ENCODE results near the gene TLE4.

TLE4 gene

GRCh38 chr9:79667817-79668436, 96.2 kb downstream of the TLE4 start:
- no peaks in the 10 kb centered on the region for H3K79me2 ChIP-seq (ENCODE audit: control insufficient read depth, low read length)
- H3K9me2 ChIP-seq (replicated peaks; ENCODE audit: control insufficient read depth, low read length): no peaks in the 10 kb centered on the region
- no peaks in the 10 kb centered on the region for H3F3A ChIP-seq (ENCODE audit: control insufficient read depth, insufficient read depth)
- no peaks in the 10 kb centered on the region for H3K36me3 ChIP-seq (ENCODE audit: control insufficient read depth, low read length)
- no peaks in the 10 kb centered on the region for H4K20me1 ChIP-seq (ENCODE audit: control insufficient read depth, insufficient read depth, low read depth, low read length)
- no peak overlapping the region for H3K4me3 ChIP-seq (ENCODE audit: low read length)
- no peaks in the 10 kb centered on the region for H3K9me3 ChIP-seq (ENCODE audit: control insufficient read depth, insufficient read depth, low read length)
- H3K4me2 ChIP-seq (ENCODE audit: low read length): no peak overlapping the region
- no peaks in the 10 kb centered on the region for H3K27me3 ChIP-seq (ENCODE audit: control insufficient read depth, low read length)
- H3K4me1 ChIP-seq (ENCODE audit: control insufficient read depth, low read length): no peaks in the 10 kb centered on the region
- H3K27ac ChIP-seq (ENCODE audit: low read depth, low read length): no peak overlapping the region
- TF ChIP-seq EZH2phosphoT487 (IDR thresholded peaks at IDR 0.05; ENCODE audit: borderline replicate concordance, low read length): no peak
- TF ChIP-seq, protein P1, sequence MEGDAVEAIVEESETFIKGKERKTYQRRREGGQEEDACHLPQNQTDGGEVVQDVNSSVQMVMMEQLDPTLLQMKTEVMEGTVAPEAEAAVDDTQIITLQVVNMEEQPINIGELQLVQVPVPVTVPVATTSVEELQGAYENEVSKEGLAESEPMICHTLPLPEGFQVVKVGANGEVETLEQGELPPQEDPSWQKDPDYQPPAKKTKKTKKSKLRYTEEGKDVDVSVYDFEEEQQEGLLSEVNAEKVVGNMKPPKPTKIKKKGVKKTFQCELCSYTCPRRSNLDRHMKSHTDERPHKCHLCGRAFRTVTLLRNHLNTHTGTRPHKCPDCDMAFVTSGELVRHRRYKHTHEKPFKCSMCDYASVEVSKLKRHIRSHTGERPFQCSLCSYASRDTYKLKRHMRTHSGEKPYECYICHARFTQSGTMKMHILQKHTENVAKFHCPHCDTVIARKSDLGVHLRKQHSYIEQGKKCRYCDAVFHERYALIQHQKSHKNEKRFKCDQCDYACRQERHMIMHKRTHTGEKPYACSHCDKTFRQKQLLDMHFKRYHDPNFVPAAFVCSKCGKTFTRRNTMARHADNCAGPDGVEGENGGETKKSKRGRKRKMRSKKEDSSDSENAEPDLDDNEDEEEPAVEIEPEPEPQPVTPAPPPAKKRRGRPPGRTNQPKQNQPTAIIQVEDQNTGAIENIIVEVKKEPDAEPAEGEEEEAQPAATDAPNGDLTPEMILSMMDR (IDR thresholded peaks at IDR 0.05; ENCODE audit: low read depth, low read length, poor library complexity, severe bottlenecking): no peak

GRCh38 chr9:79668956-79669355, 97.2 kb downstream of the TLE4 start:
- Histone ChIP-seq H3K27me3 (ENCODE audit: control insufficient read depth, low read length) (no peaks in the 10 kb centered on the region), H3K4me1 (ENCODE audit: control insufficient read depth, low read length) (no peaks in the 10 kb centered on the region), H3K4me3 (ENCODE audit: low read length) (no peak overlapping the region), H4K20me1 (ENCODE audit: control insufficient read depth, insufficient read depth, low read depth, low read length) (no peaks in the 10 kb centered on the region), H3K79me2 (ENCODE audit: control insufficient read depth, low read length) (no peaks in the 10 kb centered on the region), H3K36me3 (ENCODE audit: control insufficient read depth, low read length) (no peaks in the 10 kb centered on the region), H3F3A (ENCODE audit: control insufficient read depth, insufficient read depth) (no peaks in the 10 kb centered on the region), H3K9me3 (ENCODE audit: control insufficient read depth, insufficient read depth, low read length) (no peaks in the 10 kb centered on the region), H3K9me2 (replicated peaks; ENCODE audit: control insufficient read depth, low read length) (no peaks in the 10 kb centered on the region), H3K27ac (ENCODE audit: low read depth, low read length) (no peak overlapping the region), H3K4me2 (ENCODE audit: low read length) (no peak overlapping the region)
- TF ChIP-seq, protein P1 (IDR thresholded peaks at IDR 0.05; ENCODE audit: low read depth, low read length, poor library complexity, severe bottlenecking): no peak
- no peak for TF ChIP-seq EZH2phosphoT487 (IDR thresholded peaks at IDR 0.05; ENCODE audit: borderline replicate concordance, low read length)

GRCh38 chr9:79670269-79670961, 98.7 kb downstream of the TLE4 start:
- H3K4me2 ChIP-seq (ENCODE audit: low read length): no peak overlapping the region
- no peaks in the 10 kb centered on the region for H3K4me1 ChIP-seq (ENCODE audit: control insufficient read depth, low read length)
- no peaks in the 10 kb centered on the region for H3K36me3 ChIP-seq (ENCODE audit: control insufficient read depth, low read length)
- H4K20me1 ChIP-seq (ENCODE audit: control insufficient read depth, insufficient read depth, low read depth, low read length): no peaks in the 10 kb centered on the region
- H3K27ac ChIP-seq (ENCODE audit: low read depth, low read length): no peak overlapping the region
- no peak overlapping the region for H3K4me3 ChIP-seq (ENCODE audit: low read length)
- no peaks in the 10 kb centered on the region for H3K79me2 ChIP-seq (ENCODE audit: control insufficient read depth, low read length)
- H3K9me3 ChIP-seq (ENCODE audit: control insufficient read depth, insufficient read depth, low read length): no peaks in the 10 kb centered on the region
- H3K27me3 ChIP-seq (ENCODE audit: control insufficient read depth, low read length): no peaks in the 10 kb centered on the region
- TF ChIP-seq, protein P1 (IDR thresholded peaks at IDR 0.05; ENCODE audit: low read depth, low read length, poor library complexity, severe bottlenecking): no peak
- no peak for TF ChIP-seq EZH2phosphoT487 (IDR thresholded peaks at IDR 0.05; ENCODE audit: borderline replicate concordance, low read length)
- H3K9me2 ChIP-seq (replicated peaks; ENCODE audit: control insufficient read depth, low read length): no peaks in the 10 kb centered on the region
- H3F3A ChIP-seq (ENCODE audit: control insufficient read depth, insufficient read depth): no peaks in the 10 kb centered on the region

All from DOHH2 (cell line).